Astrocyte (in vitro differentiated cells and primary cell): ENCODE measurements around the gene KIAA1671. TPM values are rescaled to one million over a fixed set of nuclear protein-coding genes. Genes with fewer than 3 reads are reported as not detected.

Experiments used
- DNase-seq: peaks from one replicate; pipeline ENCODE4 v3.0.0-alpha.2; 2010; ENCODE audit warnings: low read depth
- FAIRE-seq: peaks from 2 replicates; lab custom pipeline; 2011; peaks lifted over from hg19 to GRCh38; lab: Jason Lieb, UNC
- H2AFZ ChIP-seq: 2 replicates; pipeline ENCODE4 v1.6.0; 2012; ENCODE audit warnings: low read depth, low read length, inconsistent platforms
- H3K27ac ChIP-seq: 2 replicates; pipeline ENCODE4 v1.5.1; 2011; ENCODE audit warnings: low read depth, low read length, inconsistent platforms
- H3K27me3 ChIP-seq: 2 replicates; pipeline ENCODE4 v1.6.0; 2011; ENCODE audit warnings: low read length, inconsistent platforms; ENCODE audit not compliant: insufficient read depth
- H3K36me3 ChIP-seq: 2 replicates; pipeline ENCODE4 v1.5.1; 2011; ENCODE audit warnings: low read length, inconsistent platforms; ENCODE audit not compliant: insufficient read depth
- H3K4me1 ChIP-seq: 2 replicates; pipeline ENCODE4 v1.5.1; 2011; ENCODE audit warnings: low read length, inconsistent platforms; ENCODE audit not compliant: insufficient read depth
- H3K4me2 ChIP-seq: 2 replicates; pipeline ENCODE4 v1.6.0; 2012; ENCODE audit warnings: low read length, inconsistent platforms
- H3K4me3 ChIP-seq: 2 replicates; pipeline ENCODE4 v1.5.1; 2011; ENCODE audit warnings: low read depth, mild to moderate bottlenecking, low read length, inconsistent platforms; ENCODE audit not compliant: insufficient read depth
- H3K79me2 ChIP-seq: 2 replicates; pipeline ENCODE4 v1.6.0; 2012; ENCODE audit warnings: mild to moderate bottlenecking, low read length, inconsistent platforms; ENCODE audit not compliant: insufficient read depth
- H3K9ac ChIP-seq: 2 replicates; pipeline ENCODE4 v1.6.0; 2012; ENCODE audit warnings: mild to moderate bottlenecking, low read length, inconsistent platforms
- H3K9me3 ChIP-seq: 2 replicates; pipeline ENCODE4 v1.5.1; 2012; ENCODE audit warnings: low read depth, mild to moderate bottlenecking, low read length, inconsistent platforms; ENCODE audit not compliant: insufficient read depth
- H4K20me1 ChIP-seq: 2 replicates; pipeline ENCODE4 v1.6.0; 2012; ENCODE audit warnings: low read length, inconsistent platforms; ENCODE audit not compliant: insufficient read depth
- H3K27ac Mint-ChIP-seq: one replicate; pipeline ENCODE4 v1.8.0; 2021; ENCODE audit warnings: mild to moderate bottlenecking, mixed read lengths; ENCODE audit not compliant: unreplicated experiment
- H3K27me3 Mint-ChIP-seq: one replicate; pipeline ENCODE4 v1.8.0; 2021; ENCODE audit warnings: low read depth, mixed read lengths; ENCODE audit not compliant: unreplicated experiment
- H3K36me3 Mint-ChIP-seq: one replicate; pipeline ENCODE4 v1.8.0; 2021; ENCODE audit warnings: low read depth, mixed read lengths; ENCODE audit not compliant: unreplicated experiment
- H3K4me1 Mint-ChIP-seq: one replicate; pipeline ENCODE4 v1.8.0; 2021; ENCODE audit warnings: low read depth, mixed read lengths; ENCODE audit not compliant: unreplicated experiment
- H3K4me3 Mint-ChIP-seq: one replicate; pipeline ENCODE4 v1.8.0; 2021; ENCODE audit warnings: mild to moderate bottlenecking, moderate library complexity, mixed read lengths; ENCODE audit not compliant: unreplicated experiment
- H3K9me3 Mint-ChIP-seq: one replicate; pipeline ENCODE4 v1.8.0; 2021; ENCODE audit warnings: mild to moderate bottlenecking, mixed read lengths; ENCODE audit not compliant: unreplicated experiment
- EZH2 ChIP-seq: IDR thresholded peaks from 2 replicates; pipeline ENCODE4 v1.6.1; 2012; ENCODE audit warnings: mild to moderate bottlenecking, low read length, inconsistent platforms; ENCODE audit not compliant: insufficient read depth
- total RNA-seq: library from RNA; stranded (reverse); gene quantifications from 2 replicates; pipeline ENCODE4 v1.2.1, GENCODE V29; 2021
- TF ChIP-seq, protein P1 (sequence below): IDR thresholded peaks from 2 replicates; pipeline ENCODE4 v1.5.1; 2011; ENCODE audit warnings: low read depth, mild to moderate bottlenecking, inconsistent platforms, low read length, moderate library complexity; ENCODE audit not compliant: insufficient read depth

The KIAA1671 gene
- total RNA-seq, 1 donor from 2014 or later, result 28.4 TPM

DNA sequence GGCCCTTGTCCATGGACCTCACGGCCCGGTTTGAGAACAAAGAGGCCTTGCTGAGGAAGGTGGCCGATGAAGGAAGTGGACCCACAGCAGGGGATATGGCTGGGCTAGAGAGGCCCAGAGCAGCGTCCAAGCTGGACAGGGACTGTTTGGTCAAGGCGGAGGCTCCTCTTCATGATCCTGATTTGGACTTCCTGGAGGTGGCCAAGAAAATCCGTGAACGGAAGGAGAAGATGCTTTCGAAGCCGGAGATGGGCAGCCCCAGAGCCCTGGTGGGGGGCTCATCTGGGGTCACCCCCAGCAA is 76.3 kb downstream of the KIAA1671 start:
- no peaks in the 10 kb centered on the region for H3K27me3 ChIP-seq
- Mint-ChIP-seq H3K4me3 (no peak overlapping the region), H3K9me3 (no peaks in the 10 kb centered on the region), H3K27me3 (no peaks in the 10 kb centered on the region), H3K36me3 (peaks cover 1% of the 10 kb centered on the region), H3K4me1 (peaks cover 13% of the 10 kb centered on the region), H3K27ac (no peak overlapping the region)
- H3K4me3 ChIP-seq, result no peak overlapping the region
- FAIRE-seq (no peak), DNase-seq (no peak)
- H3K79me2 ChIP-seq, result no peaks in the 10 kb centered on the region
- no peak overlapping the region for H3K4me2 ChIP-seq
- H3K36me3 ChIP-seq, result no peaks in the 10 kb centered on the region
- H3K4me1 ChIP-seq, result peaks cover 7% of the 10 kb centered on the region
- H2AFZ ChIP-seq, result peak overlapping the region; percentile 77
- H3K27ac ChIP-seq, result no peak overlapping the region
- H4K20me1 ChIP-seq, result no peaks in the 10 kb centered on the region
- TF ChIP-seq EZH2, result no peak
- TF ChIP-seq, protein P1, sequence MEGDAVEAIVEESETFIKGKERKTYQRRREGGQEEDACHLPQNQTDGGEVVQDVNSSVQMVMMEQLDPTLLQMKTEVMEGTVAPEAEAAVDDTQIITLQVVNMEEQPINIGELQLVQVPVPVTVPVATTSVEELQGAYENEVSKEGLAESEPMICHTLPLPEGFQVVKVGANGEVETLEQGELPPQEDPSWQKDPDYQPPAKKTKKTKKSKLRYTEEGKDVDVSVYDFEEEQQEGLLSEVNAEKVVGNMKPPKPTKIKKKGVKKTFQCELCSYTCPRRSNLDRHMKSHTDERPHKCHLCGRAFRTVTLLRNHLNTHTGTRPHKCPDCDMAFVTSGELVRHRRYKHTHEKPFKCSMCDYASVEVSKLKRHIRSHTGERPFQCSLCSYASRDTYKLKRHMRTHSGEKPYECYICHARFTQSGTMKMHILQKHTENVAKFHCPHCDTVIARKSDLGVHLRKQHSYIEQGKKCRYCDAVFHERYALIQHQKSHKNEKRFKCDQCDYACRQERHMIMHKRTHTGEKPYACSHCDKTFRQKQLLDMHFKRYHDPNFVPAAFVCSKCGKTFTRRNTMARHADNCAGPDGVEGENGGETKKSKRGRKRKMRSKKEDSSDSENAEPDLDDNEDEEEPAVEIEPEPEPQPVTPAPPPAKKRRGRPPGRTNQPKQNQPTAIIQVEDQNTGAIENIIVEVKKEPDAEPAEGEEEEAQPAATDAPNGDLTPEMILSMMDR, result no peak
- H3K9ac ChIP-seq, result no peak overlapping the region
- no peaks in the 10 kb centered on the region for H3K9me3 ChIP-seq

DNA sequence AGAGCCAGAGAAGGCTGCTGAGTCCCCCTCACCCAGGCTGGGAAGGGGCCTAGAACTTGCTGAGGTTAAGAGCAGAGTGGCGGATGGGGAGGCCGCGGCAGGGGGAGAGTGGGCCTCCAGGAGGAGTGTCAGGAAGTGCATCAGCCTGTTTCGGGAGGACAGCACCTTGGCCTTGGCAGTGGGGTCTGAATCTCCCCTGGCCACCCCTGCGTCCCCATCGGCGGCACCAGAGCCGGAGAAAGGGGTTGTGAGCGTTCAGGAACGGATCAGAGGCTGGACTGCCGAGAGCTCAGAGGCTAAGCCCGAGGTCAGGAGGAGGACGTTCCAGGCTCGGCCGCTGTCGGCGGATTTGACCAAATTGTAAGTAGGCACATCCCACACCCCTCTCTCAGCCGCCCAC is 76.7 kb downstream of the KIAA1671 start:
- no peak for TF ChIP-seq EZH2
- TF ChIP-seq, protein P1, result no peak
- Mint-ChIP-seq H3K27ac (no peak overlapping the region), H3K36me3 (peaks cover 1% of the 10 kb centered on the region), H3K4me1 (peaks cover 13% of the 10 kb centered on the region), H3K4me3 (no peak overlapping the region), H3K9me3 (no peaks in the 10 kb centered on the region), H3K27me3 (no peaks in the 10 kb centered on the region)
- FAIRE-seq (no peak), DNase-seq (no peak)
- Histone ChIP-seq H3K4me2 (no peak overlapping the region), H3K27ac (no peak overlapping the region), H2AFZ (no peak overlapping the region), H3K4me3 (no peak overlapping the region), H3K27me3 (no peaks in the 10 kb centered on the region), H3K9ac (no peak overlapping the region), H4K20me1 (no peaks in the 10 kb centered on the region), H3K4me1 (peaks cover 7% of the 10 kb centered on the region), H3K9me3 (no peaks in the 10 kb centered on the region), H3K79me2 (no peaks in the 10 kb centered on the region), H3K36me3 (no peaks in the 10 kb centered on the region)

DNA sequence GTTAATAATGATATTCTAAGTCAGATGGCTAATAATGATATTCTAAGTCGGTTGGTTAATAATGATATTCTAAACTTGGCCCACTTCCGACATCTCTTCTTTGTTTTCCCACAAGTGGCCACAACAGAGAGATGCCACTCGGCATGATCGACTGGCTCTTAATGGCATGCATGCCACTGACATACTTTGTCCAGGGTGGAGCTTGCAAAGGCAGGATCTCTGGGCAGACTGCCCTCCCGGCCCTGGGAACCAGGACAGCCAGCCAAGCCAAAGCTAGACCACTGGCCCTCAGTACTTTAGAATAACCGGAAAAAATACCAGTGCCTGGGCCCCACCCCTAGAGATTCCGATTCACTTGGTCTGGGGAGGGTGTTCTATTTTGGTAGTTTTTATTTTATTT is 78.1 kb downstream of the KIAA1671 start:
- no peak overlapping the region for H3K27ac Mint-ChIP-seq

More for the DNA sequence above, 78.1 kb downstream of the KIAA1671 start:
- H3K9me3 ChIP-seq, result no peaks in the 10 kb centered on the region
- Mint-ChIP-seq H3K27me3 (no peaks in the 10 kb centered on the region), H3K36me3 (peaks cover 1% of the 10 kb centered on the region), H3K9me3 (no peaks in the 10 kb centered on the region), H3K4me1 (peaks cover 13% of the 10 kb centered on the region), H3K4me3 (no peak overlapping the region)
- H3K4me2 ChIP-seq, result no peak overlapping the region
- peaks cover 7% of the 10 kb centered on the region for H3K4me1 ChIP-seq
- no peaks in the 10 kb centered on the region for H3K36me3 ChIP-seq
- no peaks in the 10 kb centered on the region for H4K20me1 ChIP-seq
- no peak overlapping the region for H2AFZ ChIP-seq
- H3K79me2 ChIP-seq, result no peaks in the 10 kb centered on the region
- no peaks in the 10 kb centered on the region for H3K27me3 ChIP-seq
- TF ChIP-seq, protein P1, result no peak
- no peak for TF ChIP-seq EZH2
- H3K27ac ChIP-seq, result no peak overlapping the region
- FAIRE-seq (no peak), DNase-seq (peak; percentile 55)
- H3K4me3 ChIP-seq, result no peak overlapping the region
- H3K9ac ChIP-seq, result no peak overlapping the region
